GM10266 (cell line): Measurements from ENCODE around the gene SKAP1.

Experiments used
- DNase-seq: peaks from one replicate; pipeline ENCODE4 v3.0.0; 2012; ENCODE audit errors: extremely low spot score
- TF ChIP-seq, protein P1 (sequence below): IDR thresholded peaks from 2 replicates; pipeline ENCODE4 v1.5.1; 2012; ENCODE audit warnings: mild to moderate bottlenecking, low read depth; ENCODE audit not compliant: control insufficient read depth, insufficient read depth; ENCODE audit errors: missing control alignments

Gene SKAP1

DNA sequence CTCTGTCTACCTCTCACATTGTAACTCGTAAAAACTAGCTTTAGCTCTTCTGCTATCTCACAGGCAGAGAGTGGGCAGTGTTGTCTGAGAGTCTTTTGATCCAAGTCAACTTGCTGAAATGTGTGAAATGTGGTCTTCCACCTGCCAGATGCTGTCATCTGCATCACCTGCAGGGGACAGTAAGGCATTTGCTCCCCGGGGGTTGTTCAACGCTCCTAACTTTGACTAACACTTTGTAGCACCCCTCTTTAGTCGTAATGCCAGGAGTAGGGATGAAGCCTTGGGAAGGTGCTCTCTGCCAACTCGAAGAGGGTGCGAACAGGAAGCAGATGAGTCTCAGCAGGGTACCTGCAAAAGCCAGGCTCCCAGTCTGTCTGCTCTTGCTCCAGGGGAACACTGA is 286.4 kb downstream of the SKAP1 start:
- DNase-seq = no peak

DNA sequence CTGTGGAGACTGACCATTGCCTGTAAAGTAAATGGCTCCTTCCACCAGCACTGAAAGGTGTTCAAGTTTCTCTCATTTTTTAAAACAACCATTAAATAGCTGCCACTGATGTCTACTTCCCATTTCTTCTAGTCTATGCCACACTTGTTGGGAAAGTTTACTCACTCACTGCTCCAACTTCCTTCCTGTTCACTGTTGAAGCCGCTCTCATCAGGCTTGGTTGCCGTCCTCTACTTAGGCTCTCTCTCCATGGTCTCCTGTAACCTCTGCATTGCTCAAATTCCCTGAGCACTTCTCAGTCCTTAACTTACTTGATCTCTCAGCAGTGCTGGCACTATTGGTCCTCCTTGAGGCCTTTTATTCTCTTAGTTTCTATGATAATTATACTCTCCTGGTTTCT is 290.1 kb downstream of the SKAP1 start:
- no peak for DNase-seq
- TF ChIP-seq, protein P1, sequence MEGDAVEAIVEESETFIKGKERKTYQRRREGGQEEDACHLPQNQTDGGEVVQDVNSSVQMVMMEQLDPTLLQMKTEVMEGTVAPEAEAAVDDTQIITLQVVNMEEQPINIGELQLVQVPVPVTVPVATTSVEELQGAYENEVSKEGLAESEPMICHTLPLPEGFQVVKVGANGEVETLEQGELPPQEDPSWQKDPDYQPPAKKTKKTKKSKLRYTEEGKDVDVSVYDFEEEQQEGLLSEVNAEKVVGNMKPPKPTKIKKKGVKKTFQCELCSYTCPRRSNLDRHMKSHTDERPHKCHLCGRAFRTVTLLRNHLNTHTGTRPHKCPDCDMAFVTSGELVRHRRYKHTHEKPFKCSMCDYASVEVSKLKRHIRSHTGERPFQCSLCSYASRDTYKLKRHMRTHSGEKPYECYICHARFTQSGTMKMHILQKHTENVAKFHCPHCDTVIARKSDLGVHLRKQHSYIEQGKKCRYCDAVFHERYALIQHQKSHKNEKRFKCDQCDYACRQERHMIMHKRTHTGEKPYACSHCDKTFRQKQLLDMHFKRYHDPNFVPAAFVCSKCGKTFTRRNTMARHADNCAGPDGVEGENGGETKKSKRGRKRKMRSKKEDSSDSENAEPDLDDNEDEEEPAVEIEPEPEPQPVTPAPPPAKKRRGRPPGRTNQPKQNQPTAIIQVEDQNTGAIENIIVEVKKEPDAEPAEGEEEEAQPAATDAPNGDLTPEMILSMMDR = no peak

More for the DNA sequence above, 286.4 kb downstream of the SKAP1 start:
- TF ChIP-seq, protein P1 = no peak

DNA sequence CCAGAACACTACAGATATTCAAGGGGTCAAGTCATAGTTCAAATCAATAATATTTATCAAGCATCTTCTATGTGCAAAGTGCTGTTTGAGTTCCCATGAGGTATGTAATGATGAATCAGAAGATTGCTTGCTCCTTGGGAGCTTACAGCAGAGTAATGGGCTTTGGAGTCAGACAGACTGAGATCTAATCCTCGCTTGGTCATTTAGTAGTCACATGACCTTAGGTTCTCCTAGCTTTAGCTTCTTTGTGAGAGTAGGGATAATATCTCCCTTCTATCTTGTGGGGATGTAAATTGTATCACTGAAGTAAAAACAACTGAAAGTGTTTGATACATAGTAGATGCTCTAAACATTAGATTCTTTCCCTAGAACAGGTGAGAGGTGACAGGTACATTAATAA is 292.4 kb downstream of the SKAP1 start:
- TF ChIP-seq, protein P1 = no peak
- no peak for DNase-seq

DNA sequence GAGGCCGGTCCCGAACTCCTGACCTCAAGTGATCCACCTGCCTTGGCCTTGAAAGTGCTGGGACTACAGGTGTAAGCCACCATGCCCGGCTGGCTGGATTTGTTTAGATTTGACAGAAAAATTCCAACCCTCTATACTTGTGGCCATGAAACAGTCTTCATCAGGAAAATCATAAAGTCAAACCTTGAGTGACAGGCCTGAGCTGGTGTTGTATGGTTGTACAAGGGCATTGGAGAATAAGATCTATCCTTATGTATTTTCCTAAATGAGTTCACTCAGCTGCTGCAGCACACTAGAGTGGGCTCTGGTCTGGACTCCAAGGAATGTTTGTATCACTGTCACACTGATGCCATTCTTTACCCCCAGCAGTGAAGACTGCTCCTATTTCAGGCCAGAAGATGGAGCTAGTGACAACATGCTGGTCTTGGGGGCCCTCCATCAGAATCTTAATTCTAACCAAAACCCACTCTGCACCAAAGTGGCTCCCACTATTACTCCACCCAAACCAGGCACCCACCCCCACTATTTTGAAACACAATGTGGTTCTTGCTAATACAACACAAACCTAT is 295.0 kb downstream of the SKAP1 start:
- DNase-seq = no peak
- TF ChIP-seq, protein P1 = peak; percentile 53

DNA sequence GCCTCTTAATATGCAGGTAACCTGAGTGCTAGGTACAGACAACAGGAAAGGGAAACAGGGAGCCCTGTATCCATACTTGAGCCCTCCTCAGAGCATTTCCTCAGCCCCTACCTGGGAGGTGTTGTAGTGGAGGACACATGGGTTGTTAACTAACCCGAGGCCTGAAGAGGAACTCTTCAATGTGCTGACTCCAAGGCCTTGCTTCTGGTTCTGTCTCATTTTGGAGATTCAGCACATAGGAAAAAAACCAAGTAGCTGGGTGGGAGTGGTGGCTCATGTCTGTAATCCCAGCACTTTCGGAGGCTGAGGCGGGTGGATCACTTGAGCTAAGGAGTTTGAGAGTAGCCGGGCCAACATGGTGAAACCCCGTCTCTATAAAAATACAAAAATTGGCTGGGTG is 297.6 kb downstream of the SKAP1 start:
- no peak for DNase-seq
- TF ChIP-seq, protein P1 = no peak

DNA sequence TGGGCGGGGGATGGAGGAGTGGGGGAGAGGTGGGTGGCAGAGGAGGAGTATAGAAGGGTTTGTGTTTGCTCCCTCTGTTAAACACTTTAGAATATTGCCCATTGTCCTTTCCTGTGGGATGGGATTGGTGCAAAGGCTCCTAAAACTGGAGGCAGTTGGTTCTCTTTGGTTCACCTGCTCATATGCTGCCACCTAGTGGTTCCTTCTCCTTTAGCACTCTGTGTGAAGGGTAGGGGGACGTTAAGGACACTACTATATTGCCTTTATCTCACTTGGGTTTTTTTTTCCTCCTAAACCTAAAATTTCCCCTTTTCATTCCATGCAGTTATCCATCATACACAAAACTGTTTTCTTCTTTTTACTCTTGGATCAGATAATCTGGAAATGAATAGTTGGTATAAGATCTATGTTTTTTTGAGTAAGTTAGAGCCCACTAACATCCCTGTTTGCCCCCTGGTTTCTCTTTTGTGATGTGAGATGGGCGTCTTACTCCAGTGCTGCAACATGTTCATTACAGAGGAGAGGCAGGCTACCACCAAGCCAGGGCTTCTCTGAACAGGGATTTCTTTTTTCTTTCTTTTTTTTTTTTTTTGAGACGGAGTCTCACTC is 298.7 kb downstream of the SKAP1 start:
- TF ChIP-seq, protein P1 = peak; percentile 83
- peak; percentile 60 for DNase-seq

DNA sequence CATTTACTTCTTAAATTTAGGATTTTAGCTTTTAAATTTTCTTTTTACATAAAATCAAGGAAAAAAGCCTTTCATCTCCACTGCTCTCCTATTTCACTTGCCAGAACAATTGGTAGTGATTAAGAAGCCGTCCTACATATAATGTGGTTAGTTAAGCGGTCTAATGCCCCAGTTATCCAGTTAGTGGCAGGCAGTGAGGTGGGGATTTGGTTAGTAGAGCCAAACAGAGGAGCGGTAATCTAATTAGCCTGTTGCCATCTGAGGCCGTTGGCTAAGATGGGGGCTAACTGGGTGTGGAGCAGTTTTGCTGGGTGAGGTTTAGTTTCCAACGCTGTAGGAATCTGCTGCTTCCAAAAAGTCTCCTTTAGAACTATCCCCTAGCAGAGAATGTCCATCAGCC is 300.0 kb downstream of the SKAP1 start:
- TF ChIP-seq, protein P1 = no peak
- no peak for DNase-seq
